Inflammatory macrophage (primary cell): ENCODE results near the gene AGPS.
"Not testable (repeated sequence)": the region's sequence is repeated elsewhere in the genome, so short reads cannot be mapped to it uniquely, and the experiment has no call there.

ENCODE experiments used
- DNase-seq, 2 donors: peaks; one replicate each; pipeline ENCODE4 v3.0.0-alpha.2; 2020 to 2022

The AGPS gene

GRCh38 chr2:177391822-177392372 is 676 bp upstream of the AGPS start:
- DNase-seq = no peak

GRCh38 chr2:177393203-177393755 is 706 bp downstream of the AGPS start:
- peak in 1 of 2 donors; percentile 11 for DNase-seq

GRCh38 chr2:177393824-177394593 is 1.4 kb downstream of the AGPS start:
- DNase-seq = no peak

GRCh38 chr2:177394594-177394973 is 2.0 kb downstream of the AGPS start:
- peak; percentile 23 to 58 for DNase-seq

GRCh38 chr2:177395351-177396065 is 2.9 kb downstream of the AGPS start:
- DNase-seq = peak; percentile 61 to 85

- DNase-seq = peak in 1 of 2 donors; percentile 23
These were observed 4.3 kb downstream of the AGPS start for GRCh38 chr2:177396703-177397460.

- peak in 1 of 2 donors; percentile 13 for DNase-seq
These were observed 5.1 kb downstream of the AGPS start for GRCh38 chr2:177397481-177398289.

GRCh38 chr2:177398290-177398683 is 5.7 kb downstream of the AGPS start:
- peak; percentile 44 to 68 for DNase-seq

- DNase-seq = no peak
These were observed 6.2 kb downstream of the AGPS start for GRCh38 chr2:177398791-177399190.

- no peak for DNase-seq
These were observed 6.8 kb downstream of the AGPS start for GRCh38 chr2:177399376-177399775.

GRCh38 chr2:177400337-177400923 is 7.9 kb downstream of the AGPS start:
- DNase-seq = no peak

GRCh38 chr2:177402096-177402495 is 9.5 kb downstream of the AGPS start:
- no peak for DNase-seq

GRCh38 chr2:177403838-177404237 is 11.3 kb downstream of the AGPS start:
- no peak for DNase-seq

- no peak for DNase-seq
These were observed 11.7 kb downstream of the AGPS start for GRCh38 chr2:177404243-177404642.

- no peak for DNase-seq
These were observed 12.6 kb downstream of the AGPS start for GRCh38 chr2:177405029-177405692.

- DNase-seq = no peak
These were observed 13.6 kb downstream of the AGPS start for GRCh38 chr2:177406182-177406581.

GRCh38 chr2:177407031-177407430 is 14.5 kb downstream of the AGPS start:
- no peak for DNase-seq

GRCh38 chr2:177410629-177411028 is 18.1 kb downstream of the AGPS start:
- not testable (repeated sequence) for DNase-seq

GRCh38 chr2:177413703-177414102 is 21.1 kb downstream of the AGPS start:
- no peak for DNase-seq

GRCh38 chr2:177419274-177419673 is 26.7 kb downstream of the AGPS start:
- no peak for DNase-seq

- no peak for DNase-seq
These were observed 29.7 kb downstream of the AGPS start for GRCh38 chr2:177422271-177422670.
